ENCODE results near the gene SSTR3.

Gene SSTR3

GRCh38 chr22:37212174-37212906 lies at the start of gene SSTR3:
Gene SSTR3 (minus strand): TSS chr22:37212477. CDS start chr22:37207803, 4,674 bp downstream.
- TF ChIP-seq CTCF (IDR thresholded peaks at IDR 0.05): no peak
- H3K79me2 ChIP-seq: no peaks in the 10 kb centered on the region
- no peak within 1 kb of the TSS for H3K4me2 ChIP-seq (ENCODE audit: low read length)
- no peaks in the 10 kb centered on the region for H3K4me1 ChIP-seq
- H2AFZ ChIP-seq: no peak within 1 kb of the TSS
- H3K4me3 ChIP-seq (ENCODE audit: low read depth, low read length): no peak within 1 kb of the TSS
- no peaks in the 10 kb centered on the region for H3K27me3 ChIP-seq (ENCODE audit: control insufficient read depth, insufficient read depth, low read length)
- no peak within 1 kb of the TSS for H3K9ac ChIP-seq
- H3K9me3 ChIP-seq (ENCODE audit: control insufficient read depth, low read length): no peaks in the 10 kb centered on the region
- no peaks in the 10 kb centered on the region for H3K36me3 ChIP-seq (ENCODE audit: control insufficient read depth, insufficient read depth, low read length)
- no peak within 1 kb of the TSS for H3K27ac ChIP-seq

- H3K27ac ChIP-seq: no peak overlapping the region
- H3K27me3 ChIP-seq (ENCODE audit: control insufficient read depth, insufficient read depth, low read length): no peaks in the 10 kb centered on the region
- no peaks in the 10 kb centered on the region for H3K9me3 ChIP-seq (ENCODE audit: control insufficient read depth, low read length)
- peak overlapping the region; percentile 10 for H3K4me2 ChIP-seq (ENCODE audit: low read length)
- H3K4me1 ChIP-seq: no peaks in the 10 kb centered on the region
- no peaks in the 10 kb centered on the region for H3K79me2 ChIP-seq
- H3K9ac ChIP-seq: no peak overlapping the region
- H2AFZ ChIP-seq: no peak overlapping the region
- peak; percentile 70 for TF ChIP-seq CTCF (IDR thresholded peaks at IDR 0.05)
- no peak overlapping the region for H3K4me3 ChIP-seq (ENCODE audit: low read depth, low read length)
- no peaks in the 10 kb centered on the region for H3K36me3 ChIP-seq (ENCODE audit: control insufficient read depth, insufficient read depth, low read length)
Observed at GRCh38 chr22:37260901-37261336, 48.6 kb upstream of the SSTR3 start.

- H3K4me3 ChIP-seq (ENCODE audit: low read depth, low read length): no peak overlapping the region
- no peaks in the 10 kb centered on the region for H3K27me3 ChIP-seq (ENCODE audit: control insufficient read depth, insufficient read depth, low read length)
- no peak overlapping the region for H3K9ac ChIP-seq
- H3K36me3 ChIP-seq (ENCODE audit: control insufficient read depth, insufficient read depth, low read length): no peaks in the 10 kb centered on the region
- no peak for TF ChIP-seq CTCF (IDR thresholded peaks at IDR 0.05)
- no peaks in the 10 kb centered on the region for H3K9me3 ChIP-seq (ENCODE audit: control insufficient read depth, low read length)
- no peaks in the 10 kb centered on the region for H3K79me2 ChIP-seq
- no peak overlapping the region for H3K27ac ChIP-seq
- H3K4me1 ChIP-seq: no peaks in the 10 kb centered on the region
- H2AFZ ChIP-seq: no peak overlapping the region
- H3K4me2 ChIP-seq (ENCODE audit: low read length): peak overlapping the region; percentile 10
Observed at GRCh38 chr22:37260155-37260795, 48.0 kb upstream of the SSTR3 start.

- no peak overlapping the region for H2AFZ ChIP-seq
- no peaks in the 10 kb centered on the region for H3K9me3 ChIP-seq (ENCODE audit: control insufficient read depth, low read length)
- H3K27ac ChIP-seq: no peak overlapping the region
- no peaks in the 10 kb centered on the region for H3K27me3 ChIP-seq (ENCODE audit: control insufficient read depth, insufficient read depth, low read length)
- no peaks in the 10 kb centered on the region for H3K4me1 ChIP-seq
- TF ChIP-seq CTCF (IDR thresholded peaks at IDR 0.05): no peak
- H3K79me2 ChIP-seq: no peaks in the 10 kb centered on the region
- no peak overlapping the region for H3K4me2 ChIP-seq (ENCODE audit: low read length)
- H3K9ac ChIP-seq: no peak overlapping the region
- no peaks in the 10 kb centered on the region for H3K36me3 ChIP-seq (ENCODE audit: control insufficient read depth, insufficient read depth, low read length)
- H3K4me3 ChIP-seq (ENCODE audit: low read depth, low read length): no peak overlapping the region
Observed at GRCh38 chr22:37259540-37260029, 47.3 kb upstream of the SSTR3 start.
